HL-60/S4 treated with retinoic acid at 250 ng/mL for 4 days and 3 days (cell line): ENCODE results near the gene PKP4.

Source experiments
- in situ Hi-C: fragments of 300-500 bp; cut with MboI; formaldehyde crosslinking; loops from 2 replicates; pipeline ENCODE4 v1.7.0; 2022; ENCODE audit warnings: low sequenced_read_pairs

The PKP4 gene

GRCh38 chr2:158635961-158636601 is 179.3 kb downstream of the PKP4 start:
- in situ Hi-C loops = no loop called here

GRCh38 chr2:158637357-158637756 is 180.6 kb downstream of the PKP4 start:
- in situ Hi-C loops = no loop called here

GRCh38 chr2:158644139-158644538 is 187.4 kb downstream of the PKP4 start:
- in situ Hi-C loops = no loop called here

GRCh38 chr2:158645299-158645698 is 188.5 kb downstream of the PKP4 start:
- in situ Hi-C loops = no loop called here

- in situ Hi-C loops = no loop called here
These were observed 190.9 kb downstream of the PKP4 start for GRCh38 chr2:158647436-158648231.

- in situ Hi-C loops = no loop called here
These were observed 193.1 kb downstream of the PKP4 start for GRCh38 chr2:158649846-158650245.

- in situ Hi-C loops = no loop called here
These were observed 194.1 kb downstream of the PKP4 start for GRCh38 chr2:158650646-158651357.

GRCh38 chr2:158651358-158652057 is 194.8 kb downstream of the PKP4 start:
- in situ Hi-C loops = no loop called here

- in situ Hi-C loops = no loop called here
These were observed 198.9 kb downstream of the PKP4 start for GRCh38 chr2:158655628-158656027.

- in situ Hi-C loops = no loop called here
These were observed 199.9 kb downstream of the PKP4 start for GRCh38 chr2:158656492-158657229.

GRCh38 chr2:158658396-158658795 is 201.6 kb downstream of the PKP4 start:
- in situ Hi-C loops = no loop called here

- in situ Hi-C loops = no loop called here
These were observed 202.7 kb downstream of the PKP4 start for GRCh38 chr2:158659483-158659882.

GRCh38 chr2:158661231-158661630 is 204.5 kb downstream of the PKP4 start:
- in situ Hi-C loops = no loop called here

- in situ Hi-C loops = no loop called here
These were observed 205.7 kb downstream of the PKP4 start for GRCh38 chr2:158662421-158662820.

GRCh38 chr2:158663796-158664195 is 207.0 kb downstream of the PKP4 start:
- in situ Hi-C loops = no loop called here

GRCh38 chr2:158664987-158665386 is 208.2 kb downstream of the PKP4 start:
- in situ Hi-C loops = no loop called here

- in situ Hi-C loops = no loop called here
These were observed 209.0 kb downstream of the PKP4 start for GRCh38 chr2:158665536-158666302.

GRCh38 chr2:158666969-158667368 is 210.2 kb downstream of the PKP4 start:
- in situ Hi-C loops = no loop called here

- in situ Hi-C loops = no loop called here
These were observed 210.8 kb downstream of the PKP4 start for GRCh38 chr2:158667586-158667985.
